RPMI8226 (cell line): ENCODE results near the gene LAMP5.

Experiments used
- DNase-seq: peaks from one replicate; pipeline ENCODE4 v3.0.0-alpha.2; 2015

LAMP5 gene

GRCh38 chr20:9514461-9515213 lies at the start of gene LAMP5:
Gene LAMP5, plus strand, starts transcription at chr20:9514590. Its CDS starts 263 bp downstream, at chr20:9514853.
- DNase-seq, result peak; percentile 7

- DNase-seq, result no peak
Measured at GRCh38 chr20:9467995-9468394, 46.4 kb upstream of the LAMP5 start.

DNA sequence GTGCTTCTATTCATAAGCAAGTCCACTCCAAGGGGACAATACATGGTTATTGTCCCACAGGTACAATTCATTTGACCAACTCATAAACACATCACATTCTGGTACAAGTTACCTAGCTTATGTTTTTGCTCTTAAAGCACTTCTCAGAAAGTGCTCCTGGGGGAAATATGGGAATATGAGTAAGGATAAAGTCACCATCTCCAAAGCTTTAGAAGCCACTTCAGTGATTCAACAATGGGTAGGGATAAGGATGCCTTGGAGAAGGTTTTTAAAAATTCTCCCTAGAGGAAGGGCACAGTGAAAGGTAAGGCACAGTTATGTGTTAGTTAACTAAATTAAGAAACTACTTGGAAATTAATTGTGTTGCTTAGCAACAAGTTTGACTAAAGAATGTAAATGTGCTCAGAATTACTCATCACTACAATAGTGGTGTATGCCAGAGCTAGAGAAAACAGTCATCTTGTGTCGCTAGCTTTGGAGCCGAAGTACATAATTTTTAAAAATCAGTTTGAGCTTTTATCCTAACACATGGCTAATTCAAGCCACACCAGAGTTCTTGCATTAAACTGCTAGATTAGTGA lies 39.5 kb upstream of the LAMP5 start:
- DNase-seq, result no peak

GRCh38 chr20:9475456-9475855 lies 38.9 kb upstream of the LAMP5 start:
- no peak for DNase-seq

GRCh38 chr20:9476174-9476573 lies 38.2 kb upstream of the LAMP5 start:
- no peak for DNase-seq

GRCh38 chr20:9476637-9477036 lies 37.8 kb upstream of the LAMP5 start:
- DNase-seq, result no peak

DNA sequence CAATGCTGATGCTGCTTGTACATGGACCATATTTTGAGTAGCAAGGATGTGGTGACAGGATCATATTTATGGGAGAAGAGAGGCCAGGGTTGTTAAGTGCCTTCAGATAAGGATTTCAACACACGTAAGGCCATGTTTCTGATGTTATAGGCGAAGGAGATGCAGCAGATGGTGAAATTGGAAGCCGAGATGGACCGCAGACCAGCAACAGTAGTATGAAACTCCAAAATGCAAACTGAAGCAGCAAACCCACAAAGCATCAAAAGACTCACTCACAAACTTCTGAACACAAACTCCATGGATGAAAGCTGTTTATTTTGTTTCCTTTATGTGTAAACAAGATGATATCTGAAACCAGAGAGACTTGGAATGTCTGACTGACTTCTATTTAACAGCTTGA lies 35.6 kb upstream of the LAMP5 start:
- DNase-seq, result no peak

DNA sequence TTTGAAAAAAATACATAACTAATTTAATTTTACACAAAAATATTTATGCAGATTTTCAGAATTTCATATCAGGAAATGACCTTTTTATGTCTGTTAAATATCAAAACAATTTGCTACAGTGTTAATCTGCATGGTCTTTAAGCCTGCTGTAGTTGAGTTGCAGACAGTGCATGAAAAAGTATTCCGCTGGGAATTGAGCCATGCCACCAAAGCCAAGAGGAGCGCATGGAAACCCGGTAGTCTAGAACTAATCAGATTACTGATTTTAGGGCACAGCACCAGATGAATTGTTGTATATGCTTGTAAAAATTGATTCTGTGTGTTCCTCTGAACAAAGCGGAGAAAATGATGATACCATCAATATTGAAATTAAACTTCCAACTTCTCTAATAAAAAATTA lies 34.3 kb upstream of the LAMP5 start:
- no peak for DNase-seq

GRCh38 chr20:9482180-9482579 lies 32.2 kb upstream of the LAMP5 start:
- DNase-seq, result no peak

DNA sequence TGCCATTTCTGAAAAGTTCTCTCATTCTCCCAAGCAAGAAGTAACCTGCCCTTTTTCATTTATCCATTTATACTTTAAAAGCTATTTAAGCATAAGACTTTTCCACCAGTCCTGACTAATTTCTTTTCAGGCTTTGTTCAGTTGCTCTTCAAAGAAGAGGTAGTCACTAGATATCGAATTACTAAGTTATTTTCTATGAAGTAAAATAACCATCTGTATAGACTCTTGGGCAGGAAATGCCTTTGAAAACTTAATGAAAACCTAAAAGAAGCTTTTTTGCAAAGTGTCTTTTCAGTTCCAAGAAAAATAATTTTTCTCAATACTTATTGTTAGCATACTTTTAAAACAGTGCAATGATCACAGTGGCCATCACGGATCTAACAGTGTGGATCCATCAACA lies 31.3 kb upstream of the LAMP5 start:
- no peak for DNase-seq

DNA sequence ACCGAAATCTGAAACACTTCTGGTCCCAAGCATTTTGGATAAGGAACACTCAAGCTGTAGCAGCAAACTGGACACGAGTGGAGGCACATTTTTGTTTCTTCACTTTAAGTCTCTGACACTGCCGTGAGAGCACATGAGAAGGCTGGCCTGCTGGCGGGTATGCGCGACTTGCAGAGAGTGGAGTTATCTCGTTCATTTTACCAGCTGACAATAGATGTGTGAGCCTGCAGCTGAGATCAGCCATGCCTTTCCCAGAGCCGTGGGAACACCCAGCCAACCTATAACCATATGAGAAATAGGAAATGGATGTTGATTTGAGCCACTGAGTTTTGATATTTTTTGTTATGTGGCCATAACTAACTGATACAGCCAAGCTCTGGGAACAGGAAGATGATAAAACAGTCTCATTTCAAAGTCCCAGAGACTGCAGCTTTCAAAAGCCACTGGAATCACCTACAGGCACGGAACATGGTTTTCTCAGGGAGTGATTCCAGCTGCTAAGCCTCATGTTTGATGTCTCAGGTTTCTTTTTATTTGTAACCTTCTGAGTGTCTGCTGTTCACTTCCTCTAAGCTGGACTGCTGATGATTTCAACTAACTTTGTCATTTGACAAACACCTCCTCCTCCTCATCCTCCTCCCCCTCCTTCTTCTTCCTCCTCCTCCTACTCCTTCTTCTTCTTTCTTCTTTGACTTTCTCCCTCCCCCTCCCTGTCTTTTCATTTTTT lies 28.6 kb upstream of the LAMP5 start:
- no peak for DNase-seq

- no peak for DNase-seq
Measured at GRCh38 chr20:9487231-9487630, 27.2 kb upstream of the LAMP5 start.

DNA sequence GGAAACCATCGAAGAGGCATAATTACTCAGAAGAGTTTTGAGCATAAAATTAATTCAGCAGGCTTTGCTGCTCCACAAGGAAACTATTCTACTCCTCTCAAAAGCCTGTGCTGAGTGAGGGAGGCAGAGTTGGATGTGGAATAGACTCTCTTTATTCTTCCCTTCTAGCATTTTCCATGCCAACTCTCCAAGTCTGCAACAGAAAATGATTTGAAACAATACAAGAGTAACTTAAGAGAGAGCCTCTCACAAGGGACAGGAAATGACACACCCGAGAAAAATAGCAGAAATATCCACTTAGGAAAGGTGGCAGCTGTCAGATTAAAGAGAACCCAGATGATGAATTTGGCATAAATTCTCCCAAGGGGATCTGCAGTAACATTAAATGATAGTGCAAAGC lies 26.3 kb upstream of the LAMP5 start:
- no peak for DNase-seq

- DNase-seq, result no peak
Measured at GRCh38 chr20:9490161-9490560, 24.2 kb upstream of the LAMP5 start.

DNA sequence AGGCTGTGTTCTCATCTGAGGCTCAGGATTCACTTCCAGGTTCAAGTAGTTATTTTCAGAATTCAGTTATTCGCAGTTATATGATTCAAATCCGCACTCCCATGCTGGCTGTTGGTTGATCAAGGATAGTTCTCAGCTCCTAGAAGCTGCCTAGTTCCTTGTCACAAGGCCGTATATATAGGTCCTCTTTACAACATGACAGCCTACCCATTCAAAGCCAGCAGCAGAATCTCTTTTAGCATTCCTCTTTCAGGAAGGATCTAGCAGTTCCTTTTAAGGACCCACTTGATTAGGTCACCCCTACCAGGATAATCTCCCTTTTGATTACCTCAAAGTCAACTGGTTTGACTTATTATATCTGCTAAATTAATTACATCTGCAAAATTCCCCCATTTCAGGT lies 23.8 kb upstream of the LAMP5 start:
- DNase-seq, result no peak

DNA sequence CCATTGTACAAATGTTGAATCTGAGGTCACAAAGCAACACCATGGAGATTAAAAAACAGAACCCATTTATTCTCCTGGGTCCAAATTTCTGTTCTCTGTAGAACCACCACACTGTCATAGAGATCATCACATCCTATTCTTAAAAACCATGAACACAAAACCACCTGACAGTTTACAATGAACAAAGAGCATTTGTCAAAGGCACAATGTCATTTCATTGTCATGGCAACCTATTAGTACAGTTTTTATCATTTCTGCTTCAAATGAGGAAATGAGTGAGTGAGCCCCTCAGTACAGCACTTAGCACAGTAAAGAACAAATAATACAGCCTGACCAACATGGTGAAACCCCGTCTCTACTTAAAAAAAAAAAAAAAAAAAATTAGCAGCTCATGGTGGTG lies 23.1 kb upstream of the LAMP5 start:
- no peak for DNase-seq

- DNase-seq, result no peak
Measured at GRCh38 chr20:9492067-9492466, 22.3 kb upstream of the LAMP5 start.

- DNase-seq, result no peak
Measured at GRCh38 chr20:9493803-9494202, 20.6 kb upstream of the LAMP5 start.

DNA sequence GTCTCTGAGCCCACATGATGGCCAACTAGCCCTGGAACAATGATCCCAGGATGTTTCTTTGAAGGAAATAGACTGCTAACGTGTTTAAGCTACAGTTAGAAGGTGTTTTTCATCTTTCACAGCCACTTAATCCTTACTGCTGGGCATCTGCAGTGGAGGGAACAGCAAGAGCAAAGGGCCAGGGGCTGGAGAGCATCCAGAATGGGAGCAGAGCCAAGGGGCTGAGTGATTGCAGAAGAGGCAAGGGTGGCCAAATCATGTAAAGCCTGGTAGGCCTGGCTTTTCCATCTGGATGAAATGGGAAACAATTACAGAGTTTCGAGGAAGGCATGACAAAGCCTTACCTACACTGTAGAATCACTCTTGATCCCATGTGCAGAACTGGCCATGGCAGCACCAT lies 18.7 kb upstream of the LAMP5 start:
- no peak for DNase-seq

GRCh38 chr20:9496155-9496554 lies 18.2 kb upstream of the LAMP5 start:
- no peak for DNase-seq

- no peak for DNase-seq
Measured at GRCh38 chr20:9498322-9498721, 16.1 kb upstream of the LAMP5 start.

- no peak for DNase-seq
Measured at GRCh38 chr20:9499126-9499899, 15.1 kb upstream of the LAMP5 start.

DNA sequence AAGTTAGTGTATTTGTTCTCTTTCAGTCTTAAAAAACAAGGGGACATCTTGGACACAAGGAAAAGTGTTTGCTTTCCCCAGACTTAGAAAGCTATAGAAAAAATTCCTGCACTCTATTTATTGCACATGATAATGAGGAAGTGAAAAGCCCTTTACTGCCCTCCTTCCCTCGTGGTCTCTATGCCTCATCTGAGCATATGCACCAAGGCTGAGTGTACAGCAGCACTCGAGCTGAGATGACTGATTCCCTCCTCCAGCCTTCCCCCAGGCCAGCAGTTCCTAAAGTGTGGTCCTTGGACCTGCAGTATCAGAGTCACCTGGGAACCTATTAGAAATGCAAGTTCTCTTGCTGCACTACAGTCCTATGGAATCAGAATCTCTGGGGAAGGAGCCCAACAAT lies 14.3 kb upstream of the LAMP5 start:
- DNase-seq, result peak; percentile 32

GRCh38 chr20:9501473-9501872 lies 12.9 kb upstream of the LAMP5 start:
- no peak for DNase-seq
